CMK (cell line): Measurements from ENCODE around the gene KCNQ1OT1.

ENCODE experiments used
- DNase-seq: peaks from one replicate; pipeline ENCODE4 v3.0.0-alpha.2; 2010; ENCODE audit warnings: low read depth

The KCNQ1OT1 gene

DNA sequence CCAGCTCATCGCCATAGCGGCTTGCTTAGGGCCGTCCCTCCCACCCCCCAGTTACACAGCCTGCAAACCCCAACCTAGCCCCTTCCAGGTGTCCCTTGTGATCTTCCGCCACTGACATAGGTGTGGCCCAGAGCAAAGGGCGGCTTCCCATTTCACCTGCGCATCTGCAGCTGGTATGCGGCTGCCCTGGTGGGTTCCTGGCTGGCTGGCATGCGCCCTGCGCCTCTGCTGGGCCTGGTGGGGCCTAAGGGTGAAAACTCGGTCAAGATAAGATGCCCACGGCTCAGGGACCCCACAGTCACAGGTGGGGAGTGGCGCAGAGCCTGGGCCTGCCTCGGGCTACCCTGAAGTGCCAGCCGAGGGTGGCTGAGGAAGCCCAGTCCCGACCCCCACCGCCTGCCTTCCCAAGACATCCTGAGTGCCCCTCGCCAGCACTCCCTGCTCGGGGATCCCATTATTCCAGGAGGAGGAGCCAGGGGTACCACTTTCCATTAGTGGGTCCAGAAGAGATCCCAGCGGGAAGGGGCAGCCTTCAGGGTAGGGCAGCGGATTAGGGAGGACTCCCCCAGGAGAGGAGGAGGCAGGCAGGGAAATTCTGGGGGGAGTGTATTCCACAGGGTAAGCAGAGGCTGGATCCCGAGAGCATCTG lies 36.9 kb upstream of the KCNQ1OT1 start:
- no peak for DNase-seq

DNA sequence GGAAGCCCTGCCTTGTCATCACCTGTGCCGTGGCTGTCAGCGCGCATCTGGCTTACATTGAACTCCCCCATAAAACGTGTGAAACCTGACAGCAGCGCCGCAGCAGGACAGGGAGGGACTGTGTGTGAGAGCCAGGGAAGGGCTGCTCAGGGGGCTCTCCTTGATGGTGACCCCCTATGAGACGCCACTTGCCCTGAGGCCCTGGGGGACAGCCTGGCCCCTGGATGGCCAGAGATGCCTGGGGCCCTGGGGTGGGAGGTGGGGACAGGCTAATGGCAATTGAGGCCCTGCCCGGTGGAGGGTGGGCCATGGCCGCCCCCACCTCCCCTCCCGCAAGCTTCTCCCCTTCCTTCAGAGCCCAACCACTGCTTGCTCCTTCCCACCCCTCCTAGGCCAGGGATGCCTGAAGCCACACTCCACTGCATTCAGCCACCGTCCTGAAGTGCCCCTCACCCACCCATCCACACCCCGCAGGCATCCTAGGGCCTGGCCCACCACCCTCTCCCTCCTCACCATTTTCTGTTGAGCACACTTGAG lies 35.3 kb upstream of the KCNQ1OT1 start:
- no peak for DNase-seq

DNA sequence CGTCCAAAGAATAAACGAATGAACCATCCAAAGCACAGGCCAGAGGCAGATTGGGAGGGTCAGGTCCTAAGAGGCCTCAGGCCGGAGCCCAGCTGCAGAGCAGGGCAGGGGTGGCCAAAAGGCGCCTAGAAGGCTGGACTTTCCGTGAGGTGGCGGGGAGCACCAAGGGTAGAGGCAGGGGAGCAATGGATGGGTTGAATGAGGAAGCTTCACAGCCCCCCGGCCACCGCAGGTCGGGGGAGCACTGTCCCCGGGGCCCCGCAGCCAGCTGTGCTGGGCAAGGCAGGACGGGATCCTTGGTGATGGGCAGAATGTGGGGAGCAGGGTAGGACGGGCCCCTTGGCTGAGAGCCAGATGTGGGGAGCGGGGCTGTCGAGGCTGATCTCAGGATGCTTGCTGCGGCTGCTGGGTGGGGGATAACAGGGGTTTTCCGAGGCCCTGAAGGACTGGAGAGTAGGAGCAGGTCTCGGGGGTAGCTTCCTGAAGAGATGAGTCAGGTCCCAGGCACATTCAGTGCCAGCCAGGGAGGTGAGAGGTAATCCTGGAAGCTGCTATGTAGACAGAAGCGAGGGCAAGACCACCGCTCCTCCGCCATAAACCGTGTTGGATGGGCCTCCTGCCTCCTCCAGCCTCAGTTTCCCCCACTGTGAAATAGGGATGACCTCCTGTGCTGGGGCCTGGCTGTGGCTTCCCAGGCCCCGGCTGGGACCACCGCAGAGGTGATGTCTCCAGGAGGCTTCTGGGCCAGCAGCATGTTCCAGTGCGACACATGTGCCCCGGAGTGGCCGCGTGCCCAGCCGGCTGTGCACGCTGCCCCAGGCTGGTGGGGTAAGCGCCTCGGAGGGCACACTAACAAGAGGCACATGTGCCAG lies 34.6 kb upstream of the KCNQ1OT1 start:
- DNase-seq: no peak

DNA sequence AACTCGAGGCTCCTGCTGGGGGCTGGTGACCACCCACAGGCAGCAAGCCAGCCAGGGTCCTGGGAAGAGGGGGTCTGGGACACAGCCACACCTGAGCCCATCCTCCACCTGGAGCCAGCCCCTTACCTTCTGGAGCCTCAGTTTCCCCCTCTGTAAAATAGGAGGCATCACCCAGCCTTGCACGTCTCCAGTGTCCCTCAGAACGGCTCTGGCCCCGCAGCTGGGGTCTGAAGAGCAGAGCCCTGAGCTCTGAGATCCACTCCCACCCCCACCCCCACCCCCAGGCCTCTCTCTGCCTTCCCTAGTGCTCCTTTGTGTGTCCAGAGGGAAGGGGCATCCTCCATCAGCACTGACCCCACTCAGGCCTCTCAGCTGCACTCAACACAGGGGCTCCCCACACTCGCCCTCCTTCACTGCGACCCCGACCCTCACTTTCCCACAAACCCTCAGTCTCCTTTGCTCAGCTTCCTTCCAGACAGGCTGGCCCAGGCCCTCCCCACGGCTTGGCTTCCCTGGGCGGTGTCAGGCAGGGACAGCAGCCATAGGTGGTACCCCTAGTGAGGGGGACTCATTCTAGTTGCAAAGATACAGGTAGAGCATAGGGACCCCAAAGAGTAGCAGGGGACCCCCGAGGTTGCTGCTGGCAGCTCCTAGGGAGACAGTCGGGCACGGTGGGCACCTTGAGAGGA lies 33.3 kb upstream of the KCNQ1OT1 start:
- no peak for DNase-seq

DNA sequence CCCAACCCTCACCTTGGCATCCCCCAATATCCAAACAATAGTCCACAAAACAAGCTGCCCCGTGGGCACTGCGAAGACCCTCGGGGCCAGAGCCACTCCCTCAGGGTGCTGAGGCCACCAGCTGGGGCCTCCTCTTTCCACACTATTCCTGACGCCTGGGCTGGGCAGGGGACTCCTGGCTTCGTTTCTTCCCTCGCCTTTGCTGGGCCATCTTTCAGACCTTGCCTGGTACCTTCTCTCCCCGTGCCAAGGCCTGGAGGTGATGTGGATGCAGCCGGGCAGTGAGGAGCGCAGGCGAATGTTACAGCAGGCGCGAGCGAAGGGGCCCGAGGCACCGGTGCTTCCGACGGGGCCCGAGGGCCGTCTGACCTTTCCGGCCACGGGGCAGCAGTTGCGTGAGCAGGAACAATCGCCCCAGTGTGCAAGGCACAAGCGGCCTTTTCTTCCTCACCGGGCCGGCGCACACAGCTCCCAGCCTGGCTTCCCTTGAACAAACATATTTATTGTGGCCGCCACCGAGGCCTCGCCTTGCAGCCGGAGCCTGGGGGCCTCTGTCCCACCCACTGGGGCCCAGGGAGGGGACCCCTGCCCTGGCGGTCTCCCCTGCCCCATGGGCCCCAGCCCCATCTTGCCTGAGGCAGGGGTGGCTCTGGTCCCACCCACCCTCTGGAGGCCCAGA lies 32.6 kb upstream of the KCNQ1OT1 start:
- DNase-seq: no peak

DNA sequence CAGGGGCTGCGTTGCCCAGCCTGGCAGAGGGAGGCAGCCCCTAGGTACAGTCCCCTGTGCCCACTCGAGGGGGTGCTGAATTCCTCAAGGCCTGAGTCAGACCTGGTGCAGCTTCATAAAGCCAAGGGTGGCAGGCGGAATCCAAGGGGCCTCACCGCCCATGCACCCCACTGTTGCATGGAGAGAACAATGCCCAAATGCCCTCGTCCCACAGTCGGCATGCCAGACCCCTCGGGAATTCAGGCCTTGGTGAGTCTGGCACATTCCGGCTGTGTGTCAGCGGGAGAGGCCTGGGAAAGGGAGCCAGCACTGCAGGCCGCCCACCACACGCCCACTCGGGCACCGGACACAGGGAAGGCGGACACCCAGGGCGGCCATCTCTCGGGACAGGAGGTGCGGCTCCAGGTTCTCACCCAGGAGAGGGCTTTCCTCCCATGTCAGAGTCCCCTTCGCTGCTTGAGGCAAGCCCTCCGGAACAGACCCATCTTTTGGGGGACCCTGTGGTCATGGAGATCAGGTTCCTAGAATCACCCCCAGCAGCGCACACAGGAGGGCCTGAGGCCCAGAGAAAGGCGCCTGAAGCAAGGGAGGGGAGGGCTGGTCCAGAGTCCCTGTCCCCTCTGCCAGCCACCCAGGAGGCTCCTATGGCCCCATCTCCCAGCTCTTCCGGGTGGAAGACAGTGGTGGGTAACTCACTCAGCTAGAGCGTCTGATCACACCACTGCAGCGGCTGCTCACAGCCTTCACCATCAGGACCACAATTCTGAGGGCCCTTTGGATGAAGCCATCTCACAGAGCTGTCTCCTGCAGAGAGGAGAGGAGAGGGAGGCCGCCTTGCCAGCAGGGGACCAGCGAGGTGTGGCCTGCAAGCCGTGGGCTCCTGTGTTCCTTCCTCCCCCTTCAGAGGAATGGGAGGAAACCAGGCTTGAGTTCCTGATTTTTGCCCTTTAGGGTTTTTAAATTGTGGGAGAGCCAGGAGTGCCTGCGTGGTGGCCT lies 31.6 kb upstream of the KCNQ1OT1 start:
- no peak for DNase-seq

DNA sequence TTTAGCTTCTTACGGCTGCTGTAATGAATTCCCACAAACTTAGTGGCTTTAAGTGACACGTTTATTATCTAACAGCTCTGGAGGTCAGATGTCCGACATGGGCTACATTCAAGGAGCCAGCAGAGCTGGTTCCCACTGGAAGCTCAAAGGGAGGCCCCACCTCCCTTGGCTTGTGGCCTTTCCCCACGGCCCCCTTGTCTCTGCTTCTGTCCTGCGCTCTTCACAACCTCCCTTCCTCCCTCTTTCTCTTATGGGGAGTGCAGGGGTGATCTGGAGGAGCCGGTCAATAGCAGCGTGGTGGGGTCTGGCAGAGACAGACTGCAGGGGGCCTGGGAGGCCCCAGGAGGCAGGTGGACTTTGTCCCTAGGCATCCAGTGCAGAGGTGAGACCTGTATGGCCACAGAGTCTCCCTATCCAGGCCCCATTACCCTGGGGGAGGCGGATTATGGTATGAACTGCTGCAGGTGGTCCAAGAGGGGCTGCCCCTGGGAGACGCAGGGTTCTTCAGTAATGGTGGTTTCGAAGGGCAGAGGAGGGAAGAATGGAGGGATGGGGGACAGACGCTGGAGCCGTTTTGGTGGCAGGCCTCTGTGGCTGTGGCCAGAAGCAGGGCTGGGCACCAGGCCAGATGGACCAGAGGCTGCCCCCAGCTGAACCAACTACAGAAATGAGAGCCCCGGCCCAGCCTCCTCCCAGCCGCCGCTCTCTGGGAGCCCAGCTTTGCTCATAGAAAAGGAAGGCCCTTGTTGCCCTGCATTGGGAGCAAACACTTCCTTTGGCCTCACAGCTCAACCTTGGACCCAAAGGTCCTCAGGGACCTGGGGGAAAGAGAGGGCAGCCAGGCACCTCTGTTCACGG lies 30.7 kb upstream of the KCNQ1OT1 start:
- DNase-seq: no peak

DNA sequence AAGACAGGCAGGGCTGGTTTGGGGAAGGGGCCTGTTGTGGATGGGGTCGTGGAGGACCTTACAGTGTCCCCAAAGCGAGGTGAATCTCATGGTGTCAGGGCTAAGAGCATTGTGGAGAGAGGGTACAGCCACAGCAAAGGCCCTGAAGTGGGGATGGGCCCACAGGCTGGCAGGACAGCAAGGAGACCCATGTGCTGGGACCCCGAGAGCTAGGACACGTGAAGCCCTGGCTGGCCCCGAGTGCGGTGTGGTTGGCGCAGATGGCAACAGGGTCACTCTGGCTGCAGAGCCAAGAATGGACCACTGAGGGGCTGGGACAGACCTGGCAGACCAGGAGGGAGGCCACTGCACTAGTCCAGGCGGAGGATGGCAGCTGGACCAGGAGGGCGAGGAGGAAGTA lies 30.0 kb upstream of the KCNQ1OT1 start:
- no peak for DNase-seq

DNA sequence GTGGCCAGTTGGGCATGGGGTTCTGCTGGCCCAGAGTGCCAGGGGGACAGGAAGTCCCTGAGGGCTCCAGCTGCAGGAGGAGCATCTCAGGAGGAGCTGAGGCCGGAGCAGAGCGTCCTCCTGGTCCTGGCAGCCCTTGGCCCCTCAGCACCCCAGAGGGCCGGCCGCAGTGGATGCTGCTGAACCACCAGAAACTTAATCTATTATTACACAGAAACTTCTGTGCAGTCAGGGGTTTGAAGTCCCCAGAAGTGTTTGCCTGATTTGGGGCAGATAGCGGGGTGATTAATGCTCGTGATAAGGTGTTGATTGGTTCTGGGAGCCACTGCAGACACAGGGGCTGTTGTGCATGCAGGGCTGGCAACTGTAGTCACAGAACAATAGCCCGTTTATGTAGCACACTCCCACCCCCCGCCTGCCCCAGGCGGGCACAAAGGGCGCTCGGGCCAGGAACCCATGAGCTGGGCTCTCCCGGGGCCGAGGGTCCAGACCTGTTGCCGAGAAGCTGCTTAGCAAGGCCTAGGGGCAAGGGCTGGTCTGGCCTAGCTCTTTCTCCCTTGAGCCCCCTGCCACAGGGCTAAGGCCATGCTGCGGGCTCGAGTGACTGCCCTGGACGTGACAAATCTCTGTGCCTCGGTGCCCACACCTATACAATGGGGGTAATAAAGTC lies 29.0 kb upstream of the KCNQ1OT1 start:
- DNase-seq: no peak

DNA sequence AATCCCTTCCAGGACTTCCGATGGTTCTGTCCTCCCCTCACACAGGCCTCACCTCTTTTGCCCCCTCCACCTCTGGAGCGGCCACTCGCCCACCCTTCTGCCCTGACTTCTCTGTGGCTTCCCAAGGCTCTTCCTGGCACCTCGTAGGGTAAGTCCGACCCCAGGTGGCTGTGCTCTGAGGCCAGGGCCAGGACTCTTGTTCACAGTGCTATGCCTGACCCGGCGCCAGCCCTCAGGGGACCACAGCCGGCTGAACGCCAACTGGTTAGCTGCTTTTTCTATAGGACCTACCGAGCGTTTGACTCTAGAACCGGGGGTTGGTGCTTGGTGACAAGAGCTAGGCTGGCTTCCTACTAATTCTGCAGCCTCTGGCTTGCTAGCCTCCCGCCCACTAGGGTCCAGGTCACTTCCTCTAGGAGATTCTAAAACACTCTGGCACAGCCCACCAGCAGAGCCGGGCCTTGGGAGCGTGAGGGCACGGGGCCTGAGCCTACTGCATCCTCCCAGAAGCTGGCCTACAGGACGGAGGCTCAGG lies 28.4 kb upstream of the KCNQ1OT1 start:
- DNase-seq: no peak

DNA sequence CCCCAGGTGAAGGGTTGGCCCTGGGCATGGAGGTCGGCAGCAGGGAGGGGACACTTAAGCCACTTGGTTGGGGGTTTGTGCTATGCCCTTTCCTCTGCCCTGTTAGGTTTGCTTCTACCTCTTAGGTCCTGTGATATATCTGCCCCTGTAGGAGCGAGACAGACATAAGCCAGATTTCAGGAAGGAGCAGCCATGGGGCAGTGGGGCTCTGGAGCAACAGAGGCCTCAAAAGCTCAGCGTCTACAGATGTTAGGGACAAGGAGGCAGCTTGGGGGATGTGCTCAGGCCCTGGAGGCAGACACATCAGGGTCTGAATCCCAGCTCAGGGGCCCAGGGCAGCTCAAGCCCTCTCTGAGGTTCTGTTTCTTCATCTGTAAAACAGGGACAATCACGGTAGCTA lies 27.2 kb upstream of the KCNQ1OT1 start:
- DNase-seq: no peak

DNA sequence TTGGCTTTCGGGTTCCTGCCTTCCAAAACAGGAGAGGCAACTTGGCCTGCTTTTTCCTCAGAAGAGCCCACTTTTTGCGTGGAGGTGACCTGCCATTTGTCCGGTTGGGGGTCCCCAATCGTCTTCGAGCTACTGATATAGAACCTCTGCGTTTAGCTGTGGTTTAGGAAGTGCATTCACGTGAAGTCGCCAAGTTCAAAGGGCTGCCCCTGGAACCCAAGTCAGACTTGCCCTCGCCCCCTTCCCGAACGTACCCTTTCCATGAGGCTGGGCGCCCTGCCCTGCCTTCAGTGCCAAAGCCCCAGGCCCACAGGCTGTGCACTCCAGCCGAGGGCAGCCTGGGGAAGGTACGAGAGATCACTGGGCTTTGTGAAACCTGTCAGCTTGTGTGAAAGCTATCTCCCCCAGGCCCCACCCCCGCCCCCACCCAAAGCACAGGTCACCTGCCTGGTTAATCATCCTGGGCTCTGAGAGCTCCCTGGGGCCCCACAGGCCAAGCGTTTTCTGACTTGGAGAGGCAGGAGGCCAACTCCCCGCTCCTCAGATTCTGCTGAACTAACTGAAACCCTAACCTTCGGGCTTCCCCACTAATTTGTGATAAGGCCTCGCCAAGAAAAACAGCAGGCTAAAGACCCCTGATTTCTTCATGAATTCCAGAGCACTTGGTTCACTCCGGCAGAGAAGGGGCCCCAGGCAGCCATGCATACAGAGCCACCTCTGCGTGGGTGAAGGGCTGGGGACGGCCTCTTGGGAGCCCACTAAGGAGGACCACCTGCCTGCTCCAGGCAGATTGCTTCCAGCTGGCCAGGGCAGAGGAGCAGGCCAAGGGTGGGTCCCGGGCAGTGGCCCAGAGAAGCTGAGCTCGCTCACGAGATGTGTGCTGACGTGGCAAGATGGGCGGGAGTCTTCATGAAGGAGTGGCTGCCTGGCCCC lies 25.8 kb upstream of the KCNQ1OT1 start:
- no peak for DNase-seq

DNA sequence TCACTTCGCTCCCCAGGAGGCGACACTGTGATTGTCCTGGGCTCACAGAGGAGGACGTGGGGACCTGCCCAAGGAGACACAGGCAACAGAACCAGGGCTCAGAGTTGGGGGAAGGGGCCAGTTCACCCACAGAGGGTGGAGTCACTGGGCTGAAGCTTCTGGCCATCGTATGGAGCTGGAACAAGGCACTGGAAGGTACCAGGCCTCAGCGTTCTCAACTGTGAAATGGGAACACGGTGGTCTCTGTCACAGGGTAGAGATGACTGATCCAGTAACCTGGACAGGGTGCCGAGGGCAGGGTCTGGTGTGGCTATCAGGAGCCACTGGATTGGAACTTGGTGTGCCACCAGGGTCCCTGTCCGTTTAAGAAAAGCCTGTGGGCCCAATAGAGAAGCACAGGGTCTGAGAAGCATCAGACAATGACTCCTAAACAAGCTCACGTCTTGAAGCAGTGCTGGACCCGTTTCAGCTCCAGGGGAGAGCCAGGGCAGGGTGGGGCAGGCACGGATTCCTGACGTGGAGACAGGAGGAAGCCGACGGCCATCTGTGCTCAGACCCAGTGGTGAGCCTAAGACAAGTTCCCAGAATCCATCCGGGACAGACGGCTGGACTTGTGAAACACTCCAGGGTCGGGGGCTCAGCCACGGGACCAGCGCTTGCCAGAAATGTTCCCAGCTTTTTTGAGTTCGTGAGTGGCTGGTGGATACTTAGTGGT lies 25.0 kb upstream of the KCNQ1OT1 start:
- DNase-seq: no peak

DNA sequence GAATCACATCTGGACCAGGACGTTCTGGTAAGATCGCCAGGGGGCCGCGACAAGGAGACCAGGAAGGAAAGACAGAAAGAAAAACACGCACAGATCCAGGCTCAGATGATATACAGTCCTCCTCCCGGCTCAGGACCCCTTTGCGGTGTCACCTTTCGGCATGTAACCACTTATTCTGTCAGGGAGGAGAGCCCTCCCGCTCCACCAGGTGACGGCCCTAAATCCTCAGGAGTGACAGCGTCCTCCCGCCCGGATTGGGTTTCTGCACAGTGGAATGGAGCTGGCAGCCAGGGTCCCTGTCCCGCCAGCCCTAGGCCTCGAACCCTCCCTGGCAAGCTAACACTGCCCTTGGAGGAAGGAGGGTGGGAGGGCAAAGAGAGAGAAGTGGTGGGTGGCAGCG lies 24.3 kb upstream of the KCNQ1OT1 start:
- no peak for DNase-seq

DNA sequence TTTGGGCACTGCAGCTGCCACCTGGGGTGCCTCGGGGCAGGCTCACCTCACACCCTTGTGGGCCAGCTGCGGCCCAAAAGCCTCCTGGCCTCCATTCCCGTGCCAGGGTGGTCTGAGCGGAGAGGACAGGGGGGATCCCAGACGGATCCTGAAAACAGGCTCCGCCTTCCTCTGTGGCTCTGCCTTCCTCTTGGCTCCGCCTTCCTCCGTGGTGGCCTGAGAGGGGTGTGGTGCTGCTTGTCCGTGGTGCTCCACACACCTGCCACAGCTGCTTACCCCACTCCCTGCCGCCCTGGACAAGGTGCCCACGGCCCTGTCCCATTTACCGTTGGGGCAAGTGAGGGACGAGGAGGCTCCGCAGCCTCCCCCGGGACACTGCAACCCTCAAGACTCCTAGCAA lies 23.2 kb upstream of the KCNQ1OT1 start:
- no peak for DNase-seq

DNA sequence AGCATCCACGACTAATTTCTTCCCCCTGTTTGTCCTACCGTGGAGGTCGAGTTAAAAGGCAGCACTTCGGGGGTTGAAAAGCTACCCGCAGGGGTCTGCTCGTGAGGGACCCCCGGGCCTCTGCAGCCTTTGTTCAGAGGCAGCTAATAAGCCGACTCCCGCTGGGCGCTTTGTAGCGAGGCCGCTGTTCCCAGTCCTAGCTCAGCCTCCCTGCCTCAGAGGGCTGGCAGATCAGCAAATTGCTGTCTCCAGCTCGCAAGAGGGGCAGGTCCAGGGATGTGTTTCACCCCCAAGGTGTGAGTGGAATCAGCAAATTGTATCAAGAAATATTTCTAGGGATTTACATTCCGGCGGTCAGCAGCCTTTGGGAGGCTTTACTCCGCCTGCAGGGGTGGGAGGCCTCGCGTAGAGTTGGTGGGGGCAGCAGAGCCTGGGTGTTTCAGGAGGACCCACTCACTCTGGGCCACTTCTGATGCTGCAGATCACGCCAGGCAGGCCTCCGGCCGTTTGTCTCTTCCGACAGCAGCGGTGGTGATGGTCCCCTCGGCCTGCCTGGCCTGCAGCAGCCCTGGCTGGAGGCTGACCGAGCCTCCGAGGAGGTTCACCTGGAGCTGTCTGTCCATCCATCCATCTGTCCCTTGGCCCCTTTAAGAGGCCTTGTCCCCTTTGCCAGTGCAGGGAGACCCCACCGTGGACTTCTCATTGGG lies 21.6 kb upstream of the KCNQ1OT1 start:
- no peak for DNase-seq
